Activated CD8-positive, alpha-beta memory T cell treated with anti-CD3 and anti-CD28 coated beads for 4 hours (primary cell): ENCODE measurements around the gene ABCC3.

Source experiments
- DNase-seq, 2 donors: peaks; one replicate each; pipeline ENCODE4 v3.0.0-alpha.2; 2020; ENCODE audit warnings: low read depth in 2 of 2

The ABCC3 gene

GRCh38 chr17:50684612-50685333 is 50.1 kb downstream of the ABCC3 start:
- DNase-seq, result no peak

GRCh38 chr17:50685334-50685665 is 50.6 kb downstream of the ABCC3 start:
- no peak for DNase-seq

- DNase-seq, result no peak
These were observed 51.2 kb downstream of the ABCC3 start for GRCh38 chr17:50685691-50686493.

- no peak for DNase-seq
These were observed 52.0 kb downstream of the ABCC3 start for GRCh38 chr17:50686494-50687199.

GRCh38 chr17:50687200-50688066 is 52.8 kb downstream of the ABCC3 start:
- no peak for DNase-seq

- no peak for DNase-seq
These were observed 53.6 kb downstream of the ABCC3 start for GRCh38 chr17:50688245-50688644.

- DNase-seq, result no peak
These were observed 54.6 kb downstream of the ABCC3 start for GRCh38 chr17:50689251-50689650.

- DNase-seq, result no peak
These were observed 55.5 kb downstream of the ABCC3 start for GRCh38 chr17:50689956-50690886.

GRCh38 chr17:50690887-50691549 is 56.3 kb downstream of the ABCC3 start:
- DNase-seq, result no peak

GRCh38 chr17:50691550-50692447 is 57.1 kb downstream of the ABCC3 start:
- DNase-seq, result no peak

- no peak for DNase-seq
These were observed 57.9 kb downstream of the ABCC3 start for GRCh38 chr17:50692448-50693035.

- no peak for DNase-seq
These were observed 58.5 kb downstream of the ABCC3 start for GRCh38 chr17:50693036-50693682.

- no peak for DNase-seq
These were observed 61.7 kb downstream of the ABCC3 start for GRCh38 chr17:50696365-50696879.

- DNase-seq, result no peak
These were observed 62.4 kb downstream of the ABCC3 start for GRCh38 chr17:50697062-50697461.

GRCh38 chr17:50697663-50698272 is 63.1 kb downstream of the ABCC3 start:
- no peak for DNase-seq

GRCh38 chr17:50699410-50699809 is 64.7 kb downstream of the ABCC3 start:
- DNase-seq, result no peak

- no peak for DNase-seq
These were observed 68.5 kb downstream of the ABCC3 start for GRCh38 chr17:50703162-50703561.
